Stomach (tissue), 9 donors: Measurements from ENCODE around the gene S100A8. TPM values are rescaled to one million over a fixed set of nuclear protein-coding genes. Genes with fewer than 3 reads are reported as not detected.

Experiments used
- DNase-seq, 2 donors: peaks; one replicate each; pipeline versions ENCODE4 v3.0.0 to v3.0.0-alpha.2; 2013 to 2019
- H3K27ac ChIP-seq, 5 donors: fragments of 200-600 bp in 4 of 5; sonication (generic) in 4 of 5; one replicate each; pipeline ENCODE4 v1.5.1; 2013 to 2019; ENCODE audit warnings: mild to moderate bottlenecking in 1 of 5, moderate library complexity in 1 of 5
- H3K27me3 ChIP-seq, 3 donors: fragments of 200-600 bp; sonication (generic); one replicate each; pipeline ENCODE4 v1.5.1; 2017 to 2019; ENCODE audit warnings: mixed run types in 1 of 3
- H3K36me3 ChIP-seq, 4 donors: fragments of 200-600 bp; sonication (generic); 1 replicate in 3 of 4; 2 replicates in 1 of 4; pipeline ENCODE4 v1.5.1; 2016 to 2019
- H3K4me1 ChIP-seq, 4 donors: fragments of 200-600 bp; sonication (generic); one replicate each; pipeline ENCODE4 v1.5.1; 2016 to 2019
- H3K4me3 ChIP-seq, 4 donors: fragments of 200-600 bp; sonication (generic) in 3 of 4; one replicate each; pipeline ENCODE4 v1.5.1; 2016 to 2019; ENCODE audit warnings: mild to moderate bottlenecking in 1 of 4
- H3K9me3 ChIP-seq, 4 donors: fragments of 200-600 bp; sonication (generic); one replicate each; pipeline ENCODE4 v1.5.1; 2016 to 2019
- CTCF ChIP-seq, 7 experiments: fragments of 450-650 bp in 4 of 7; fragments of 200-600 bp in 3 of 7; sonication (generic) in 3 of 7; IDR thresholded peaks; one replicate each; pipeline ENCODE4 v1.5.1; 2016 to 2019; ENCODE audit warnings: antibody characterized with exemption in 7 of 7, control low read depth in 2 of 7, mild to moderate bottlenecking in 1 of 7
- EP300 ChIP-seq: sonication (generic); formaldehyde crosslinking; IDR thresholded peaks from one replicate; pipeline ENCODE4 v1.6.1; 2017; ENCODE audit warnings: antibody characterized with exemption
- POLR2A ChIP-seq, 4 donors: fragments of 450-650 bp; IDR thresholded peaks; one replicate each; pipeline ENCODE4 v1.6.1; 2016; ENCODE audit warnings: antibody characterized with exemption in 4 of 4, control low read depth in 2 of 4, mild to moderate bottlenecking in 1 of 4, moderate library complexity in 1 of 4
- POLR2AphosphoS5 ChIP-seq, 3 donors: sonication (generic); formaldehyde crosslinking; IDR thresholded peaks; one replicate each; pipeline ENCODE4 v1.6.1; 2016; ENCODE audit warnings: antibody characterized with exemption in 3 of 3
- WGBS, 5 donors: extraction: QIAGEN DNeasy Blood & Tissue Kit in 3 of 5; methylation state at CpG; one replicate each; pipeline versions ENCODE4 v1.1.5 to v1.1.7; 2013 to 2018; 5-methylcytosine and 5-hydroxymethylcytosine counted together
- intact Hi-C: fragments of 100-400 bp; cut with DNase I; formaldehyde crosslinking; loops from one replicate; pipeline ENCODE4 v1.15.1; 2023; ENCODE audit warnings: low total_unique reads
- polyA plus RNA-seq, 3 donors: library from polyadenylated mRNA; stranded (reverse); fragments of 200-250 nt; gene quantifications; one replicate each; pipeline ENCODE4 v1.2.3, GENCODE V29; 2013
- total RNA-seq, 5 donors: library from RNA; depleted of rRNA; stranded (reverse); fragments of >200 nt; gene quantifications; one replicate each; pipeline versions ENCODE4 v1.1.0 to v1.2.3, GENCODE V29; 2014 to 2016
- donor health status: healthy with polysubstance abuse.
- donor health status: Bipolar disorder and iron deficiency.
- donor health status: healthy.

Gene S100A8
- total and polyA plus RNA-seq, 8 donors, result 16.8 to 21,822 (median 86.4) TPM; not detected in 1

GRCh38 chr1:153361480-153362109 is 29.3 kb downstream of the S100A8 start:
- WGBS, 5 donors, result 72 to 87% (median 81%) methylated on average over 2 to 4 of the region's 4 CpGs
- no peaks in the 10 kb centered on the region for H3K9me3 ChIP-seq
- intact Hi-C loops, result no loop called here
- H3K27me3 ChIP-seq, result peaks cover 0 to 23% (median 5%) of the 10 kb centered on the region in 3 donors
- no peak overlapping the region for H3K4me3 ChIP-seq
- no peaks in the 10 kb centered on the region for H3K4me1 ChIP-seq
- DNase-seq, result no peak
- no peaks in the 10 kb centered on the region for H3K36me3 ChIP-seq
- H3K27ac ChIP-seq, result peak overlapping the region in 2 of 5 donors; percentile 36 to 77
- TF ChIP-seq CTCF (IDR thresholded peaks at IDR 0.05), result no peak
- TF ChIP-seq POLR2AphosphoS5 (IDR thresholded peaks at IDR 0.05), result no peak
- TF ChIP-seq POLR2A (IDR thresholded peaks at IDR 0.05), result no peak
- no peak for TF ChIP-seq EP300

- H3K4me1 ChIP-seq, result no peaks in the 10 kb centered on the region
- WGBS, 5 donors, result 74 to 85% (median 79%) methylated on average over 5 to 11 of the region's 11 CpGs
- intact Hi-C loops, result no loop called here
- H3K4me3 ChIP-seq, result peak overlapping the region in 2 of 4 donors; percentile 27 to 40
- TF ChIP-seq POLR2A (IDR thresholded peaks at IDR 0.05), result no peak
- TF ChIP-seq POLR2AphosphoS5 (IDR thresholded peaks at IDR 0.05), result no peak
- no peak for TF ChIP-seq EP300
- no peak for TF ChIP-seq CTCF (IDR thresholded peaks at IDR 0.05)
- H3K9me3 ChIP-seq, result no peaks in the 10 kb centered on the region
- no peaks in the 10 kb centered on the region for H3K36me3 ChIP-seq
- H3K27me3 ChIP-seq, result peaks cover 0 to 22% (median 5%) of the 10 kb centered on the region in 3 donors
- peak overlapping the region in 2 of 5 donors; percentile 36 to 77 for H3K27ac ChIP-seq
- no peak for DNase-seq
These were observed 30.0 kb downstream of the S100A8 start for GRCh38 chr1:153360592-153361479.

- 59 to 90% (median 71%) methylated on average over 2 of the region's 2 CpGs for WGBS, 5 donors
- intact Hi-C loops, result no loop called here
- Histone ChIP-seq H3K27ac (peak overlapping the region in 2 of 5 donors; percentile 36 to 77), H3K4me3 (peak overlapping the region in 2 of 4 donors; percentile 27 to 40), H3K36me3 (no peaks in the 10 kb centered on the region), H3K27me3 (peaks cover 0 to 21% (median 0%) of the 10 kb centered on the region in 3 donors), H3K4me1 (no peaks in the 10 kb centered on the region), H3K9me3 (no peaks in the 10 kb centered on the region)
- DNase-seq, result no peak
- TF ChIP-seq POLR2AphosphoS5 (IDR thresholded peaks at IDR 0.05) (no peak), CTCF (IDR thresholded peaks at IDR 0.05) (no peak), EP300 (no peak), POLR2A (IDR thresholded peaks at IDR 0.05) (no peak)
These were observed 30.7 kb downstream of the S100A8 start for GRCh38 chr1:153360190-153360589.

GRCh38 chr1:153359241-153359640 is 31.6 kb downstream of the S100A8 start:
- no peaks in the 10 kb centered on the region for H3K36me3 ChIP-seq
- intact Hi-C loops, result no loop called here
- TF ChIP-seq POLR2A (IDR thresholded peaks at IDR 0.05) (no peak), EP300 (no peak), POLR2AphosphoS5 (IDR thresholded peaks at IDR 0.05) (no peak), CTCF (IDR thresholded peaks at IDR 0.05) (no peak)
- no peaks in the 10 kb centered on the region for H3K4me1 ChIP-seq
- peak overlapping the region in 2 of 4 donors; percentile 27 to 40 for H3K4me3 ChIP-seq
- DNase-seq, result no peak
- peaks cover 0 to 18% (median 0%) of the 10 kb centered on the region in 3 donors for H3K27me3 ChIP-seq
- no peaks in the 10 kb centered on the region for H3K9me3 ChIP-seq
- peak overlapping the region in 2 of 5 donors; percentile 56 to 77 for H3K27ac ChIP-seq
- WGBS, 5 donors, result 80 to 92% (median 89%) methylated on average over 6 of the region's 6 CpGs
